HG02642 (cell line): ENCODE measurements around the gene DHX58.

Source experiments
- ATAC-seq: cut with Tn5 transposase; IDR thresholded peaks from one replicate; pipeline ENCODE4 v1.9.1; 2021; ENCODE audit warnings: mild to moderate bottlenecking; ENCODE audit not compliant: unreplicated experiment, poor library complexity

The DHX58 gene

GRCh38 chr17:42087736-42088705 lies 24.5 kb downstream of the DHX58 start:
- ATAC-seq = no peak

GRCh38 chr17:42087042-42087701 lies 25.3 kb downstream of the DHX58 start:
- no peak for ATAC-seq

DNA sequence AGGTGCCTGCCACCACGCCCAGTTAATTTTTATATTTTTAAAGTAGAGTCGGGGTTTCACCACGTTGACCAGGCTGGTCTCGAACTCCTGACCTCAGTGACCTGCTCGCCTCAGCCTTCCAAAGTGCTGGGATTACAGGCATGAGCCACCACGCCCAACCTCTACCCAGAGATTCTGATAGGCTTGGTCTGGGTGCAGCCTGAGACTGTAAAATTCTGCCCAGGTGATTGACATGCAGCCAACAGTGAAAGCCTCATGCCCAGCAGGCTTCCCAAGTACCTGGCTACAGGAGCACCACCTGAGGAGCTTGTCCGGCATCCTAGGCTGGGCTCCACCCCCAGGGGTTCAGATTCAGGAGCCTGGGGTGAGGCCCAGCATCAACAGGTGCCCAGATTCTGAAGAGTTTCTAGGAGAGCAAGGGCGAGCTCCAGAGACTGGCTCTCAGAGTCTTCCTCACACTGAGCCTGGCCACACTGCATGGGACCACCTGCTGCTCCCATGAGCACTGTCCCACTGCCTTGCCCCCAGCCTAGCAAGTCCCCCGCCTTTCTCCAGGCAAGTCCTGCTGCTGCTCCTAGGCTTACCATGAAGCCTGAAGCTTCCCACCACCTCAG lies 30.9 kb downstream of the DHX58 start:
- no peak for ATAC-seq

DNA sequence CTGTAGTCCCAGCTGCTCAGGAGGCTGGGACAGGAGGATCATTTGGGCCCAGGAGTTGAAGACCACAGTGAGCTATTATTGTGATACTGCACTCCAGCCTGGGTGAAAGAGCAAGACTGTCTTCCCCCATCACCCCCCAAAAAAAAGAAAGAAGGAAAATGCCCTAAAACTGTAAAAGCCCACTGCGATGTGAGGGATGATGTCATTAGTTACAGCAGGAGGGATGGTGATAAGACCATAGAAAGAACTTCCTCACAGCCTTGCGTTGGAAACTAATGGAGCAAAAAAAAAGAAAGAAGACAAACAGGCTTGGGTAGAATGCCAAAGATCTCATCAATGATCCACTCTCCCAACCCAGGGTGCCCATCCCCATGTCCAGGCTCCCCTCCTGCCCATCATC lies 33.0 kb downstream of the DHX58 start:
- ATAC-seq = no peak

- ATAC-seq = no peak
These were observed 34.0 kb downstream of the DHX58 start for GRCh38 chr17:42078396-42079043.

- no peak for ATAC-seq
These were observed 34.8 kb downstream of the DHX58 start for GRCh38 chr17:42077755-42078154.

GRCh38 chr17:42076797-42077559 lies 35.5 kb downstream of the DHX58 start:
- no peak for ATAC-seq

DNA sequence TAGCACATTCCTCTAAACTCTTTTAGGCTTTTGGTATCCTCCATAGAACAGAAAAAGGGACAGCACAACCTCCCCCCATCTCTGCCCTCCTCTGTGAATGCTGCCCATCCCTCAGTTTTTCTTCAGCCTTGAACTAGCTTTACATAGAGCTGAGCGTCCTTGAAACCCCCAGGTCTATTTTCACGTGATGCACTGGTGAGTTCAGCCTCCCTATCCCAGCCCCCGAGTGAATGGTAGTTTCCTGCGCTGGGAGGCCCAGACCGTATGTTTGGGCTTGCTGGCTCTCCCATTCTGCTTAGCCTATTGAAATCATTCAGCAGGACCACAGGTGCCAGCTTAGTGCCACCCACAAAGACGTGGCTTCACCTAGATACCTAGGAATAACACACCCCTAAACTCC lies 36.7 kb downstream of the DHX58 start:
- no peak for ATAC-seq

- ATAC-seq = no peak
These were observed 40.0 kb downstream of the DHX58 start for GRCh38 chr17:42072323-42073187.

DNA sequence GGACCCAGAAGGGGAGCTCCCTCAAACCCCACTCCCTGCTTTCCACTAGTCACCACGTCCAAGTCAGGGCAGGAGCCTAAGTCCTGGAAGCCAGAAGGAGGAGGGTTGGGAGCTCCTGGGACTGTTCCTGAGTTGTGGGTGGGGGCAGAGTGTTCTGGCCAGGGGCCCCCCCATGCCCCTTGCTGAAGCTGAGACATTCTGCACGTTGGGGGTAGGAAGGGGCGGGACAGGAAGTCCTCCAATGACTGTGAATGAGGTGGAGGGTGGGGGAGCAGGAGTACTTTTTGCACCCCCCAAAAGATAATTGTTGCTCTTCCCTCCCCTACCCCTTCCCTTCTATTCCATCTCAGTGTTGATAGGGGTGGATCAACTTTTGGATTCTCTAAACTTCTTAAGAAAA lies 40.7 kb downstream of the DHX58 start:
- ATAC-seq = no peak

GRCh38 chr17:42068979-42069378 lies 43.5 kb downstream of the DHX58 start:
- no peak for ATAC-seq

DNA sequence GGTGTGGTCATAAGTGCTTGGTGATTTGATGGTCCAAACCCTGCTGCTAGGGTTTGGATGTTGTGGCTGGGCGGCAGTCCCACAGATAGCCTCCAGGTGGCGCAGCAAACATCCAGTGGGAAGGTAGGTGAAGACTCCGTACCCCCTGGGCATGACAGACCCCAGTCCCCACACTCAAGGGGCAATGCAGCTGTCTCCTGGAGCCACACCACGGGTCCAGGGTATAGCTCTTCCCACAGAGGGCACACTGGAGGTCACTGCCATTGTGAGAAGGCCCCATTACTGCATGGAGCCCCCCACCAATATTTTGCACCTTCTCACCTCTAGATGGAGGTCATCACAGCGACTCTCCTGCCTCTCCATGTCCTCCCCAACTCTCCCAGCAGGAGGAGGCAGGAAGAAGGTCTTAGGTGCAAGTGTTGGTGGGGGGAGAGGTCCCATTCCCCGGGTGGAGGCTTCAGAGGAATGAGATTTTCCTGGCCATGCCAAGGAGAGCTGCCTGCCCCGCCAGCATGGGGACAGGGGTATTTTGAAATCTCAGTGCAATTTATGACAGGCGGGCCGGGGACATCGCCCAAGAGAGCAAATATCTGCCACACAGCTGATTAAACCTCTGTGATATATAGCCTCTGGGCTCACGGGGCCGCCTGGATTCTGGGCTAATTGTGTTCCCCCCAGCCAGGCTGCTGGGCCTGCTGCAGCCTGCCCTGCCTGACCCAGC lies 45.0 kb downstream of the DHX58 start:
- no peak for ATAC-seq

DNA sequence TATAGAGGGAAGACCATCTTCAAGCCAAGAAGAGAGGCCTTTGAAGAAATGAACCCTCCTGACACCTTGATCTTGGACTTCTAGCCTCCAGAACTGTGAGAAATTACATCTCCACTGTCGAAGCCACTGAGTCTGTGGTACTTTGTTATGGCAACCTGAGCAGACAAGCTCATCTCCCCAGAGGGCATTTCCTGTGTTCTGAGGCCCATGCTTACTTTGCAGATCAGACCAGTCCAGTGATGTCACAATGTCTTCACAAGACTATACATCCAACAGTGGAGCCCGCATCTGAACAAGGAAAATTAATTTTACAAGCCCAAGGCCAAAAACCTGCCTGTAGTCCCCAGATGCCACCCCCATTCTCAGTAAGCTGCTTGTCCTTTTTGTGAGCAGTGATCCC lies 47.3 kb downstream of the DHX58 start:
- ATAC-seq = no peak

DNA sequence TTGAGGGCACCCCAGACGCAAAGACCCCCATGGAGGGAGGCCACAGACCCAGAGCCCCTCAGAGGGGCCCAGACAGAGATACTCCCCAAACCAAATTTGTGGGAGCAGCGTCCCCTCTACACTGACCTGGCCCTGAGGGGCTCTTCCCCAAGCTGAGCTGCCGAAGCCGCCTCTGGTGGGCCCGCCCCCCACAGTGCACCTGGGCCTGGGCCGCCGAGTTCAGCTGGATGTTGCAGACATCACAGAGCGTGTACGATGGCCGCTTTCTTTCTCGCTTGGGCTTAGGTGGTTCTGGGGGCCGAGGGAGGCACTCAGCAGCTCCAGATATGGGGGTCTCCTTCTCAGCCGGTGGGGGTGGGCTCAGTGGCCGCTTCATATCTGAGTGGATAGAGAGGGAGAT lies 49.8 kb downstream of the DHX58 start:
- no peak for ATAC-seq

- ATAC-seq = no peak
These were observed 50.6 kb downstream of the DHX58 start for GRCh38 chr17:42061646-42062487.

- no peak for ATAC-seq
These were observed 52.3 kb downstream of the DHX58 start for GRCh38 chr17:42060231-42060630.

GRCh38 chr17:42059815-42060214 lies 52.7 kb downstream of the DHX58 start:
- ATAC-seq = no peak

GRCh38 chr17:42058063-42058462 lies 54.5 kb downstream of the DHX58 start:
- ATAC-seq = no peak
